Activated gamma-delta T cell treated with Interleukin-2 at 50 U/mL for 16 hours (primary cell): Measurements from ENCODE around the gene SRP68.
"Not testable (repeated sequence)": the region's sequence is repeated elsewhere in the genome, so short reads cannot be mapped to it uniquely, and the experiment has no call there.

Experiments used
- DNase-seq: peaks from one replicate; pipeline ENCODE4 v3.0.0-alpha.2; 2020

The SRP68 gene

DNA sequence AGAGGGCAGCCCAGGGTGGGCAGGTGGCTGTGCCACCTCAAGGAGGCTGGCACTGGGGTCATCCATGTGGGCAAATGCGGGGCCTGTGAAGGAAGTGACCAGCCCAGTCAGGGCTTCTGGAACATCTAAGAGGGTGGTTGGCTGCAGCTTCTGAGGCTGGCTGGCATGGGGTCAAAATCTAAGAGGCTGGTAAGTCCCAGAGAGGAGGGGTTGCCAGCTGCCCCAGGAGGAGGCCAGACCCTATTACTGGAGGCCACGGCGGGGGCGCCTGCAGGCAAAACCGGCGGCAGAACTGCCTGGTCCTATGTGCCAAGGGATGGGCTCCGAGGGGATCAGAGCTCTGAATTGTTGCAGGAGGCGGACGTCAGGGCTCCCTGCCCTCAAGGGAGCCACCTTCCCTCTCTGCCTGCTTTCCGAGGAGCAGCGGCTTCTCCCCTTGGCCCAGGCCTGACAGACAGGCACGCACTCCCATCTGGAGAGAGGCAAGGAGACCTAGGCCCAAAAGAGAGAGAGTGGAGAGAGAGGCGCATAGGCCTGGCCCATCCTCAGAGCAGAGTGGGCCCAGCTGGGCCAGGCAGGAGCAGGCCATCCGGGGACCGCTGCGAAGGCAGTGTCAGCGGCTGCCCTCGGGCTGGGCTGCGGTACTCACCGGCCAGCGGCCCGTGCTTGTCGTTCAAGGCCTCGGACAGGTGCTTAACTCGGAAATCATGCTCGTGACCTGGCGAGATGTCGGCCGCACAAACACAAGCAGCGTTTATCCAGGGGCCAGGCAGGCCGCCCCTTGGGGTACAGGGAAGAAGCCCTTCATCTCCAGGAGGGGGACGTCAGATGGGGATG lies 17.6 kb upstream of the SRP68 start:
- no peak for DNase-seq

DNA sequence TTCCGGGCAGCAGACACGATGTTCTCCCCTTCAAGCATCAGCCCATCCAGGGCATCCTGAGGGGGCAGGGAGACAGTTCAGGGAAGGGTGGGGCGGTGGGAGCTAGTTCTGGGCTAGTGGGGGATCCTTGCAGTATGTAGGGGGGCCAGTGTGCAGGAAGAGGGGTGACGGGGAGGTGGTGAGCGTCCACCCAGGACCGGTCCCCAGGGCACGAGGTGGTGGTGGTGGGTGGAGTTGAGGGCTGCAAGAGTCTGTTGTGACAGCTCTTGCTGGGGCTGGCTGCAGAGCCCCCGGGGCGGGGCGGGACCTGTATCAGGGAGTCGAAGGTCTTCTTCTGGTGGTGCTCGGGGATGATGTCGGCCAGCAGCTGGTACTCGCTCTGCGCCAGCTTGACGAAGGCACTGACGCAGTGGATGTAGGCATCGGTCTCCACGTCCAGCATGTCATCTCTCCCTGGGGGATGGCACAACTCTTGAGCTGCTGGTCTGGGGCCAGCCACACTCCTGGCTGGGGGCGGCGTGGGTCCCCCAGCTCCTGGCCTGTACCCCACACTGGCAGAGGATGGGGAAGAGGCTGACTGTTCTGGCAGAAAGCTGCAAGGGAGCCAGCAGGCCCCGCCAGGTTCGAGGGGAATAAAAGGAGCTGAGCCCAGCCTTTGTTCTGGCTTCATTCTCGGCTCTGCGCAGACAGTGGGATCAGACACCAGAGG lies 16.7 kb upstream of the SRP68 start:
- no peak for DNase-seq

GRCh38 chr17:76088041-76088867 lies 15.9 kb upstream of the SRP68 start:
- DNase-seq: no peak

GRCh38 chr17:76087531-76087930 lies 15.2 kb upstream of the SRP68 start:
- DNase-seq: no peak

DNA sequence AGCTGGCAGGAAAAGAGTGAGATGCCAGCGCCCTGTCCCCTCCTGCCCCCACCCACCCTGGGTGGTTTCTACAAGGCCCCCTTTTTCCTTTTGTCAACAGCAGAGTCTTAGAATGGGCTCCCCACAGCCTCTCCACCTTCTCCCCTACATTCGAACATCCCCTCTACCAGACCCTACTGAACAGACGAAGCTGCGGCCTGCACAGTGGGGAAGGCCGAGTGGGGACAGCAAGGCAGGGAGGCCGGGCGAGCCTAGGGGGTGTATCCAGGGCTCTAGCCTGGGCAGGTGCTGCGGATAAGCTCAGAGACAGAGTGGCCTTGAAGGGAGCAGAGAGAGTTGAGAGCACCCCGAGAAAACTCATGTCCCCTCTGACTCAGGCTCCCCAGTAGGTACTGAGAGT lies 14.1 kb upstream of the SRP68 start:
- DNase-seq: no peak

- no peak for DNase-seq
Measured at GRCh38 chr17:76085731-76086366, 13.5 kb upstream of the SRP68 start.

DNA sequence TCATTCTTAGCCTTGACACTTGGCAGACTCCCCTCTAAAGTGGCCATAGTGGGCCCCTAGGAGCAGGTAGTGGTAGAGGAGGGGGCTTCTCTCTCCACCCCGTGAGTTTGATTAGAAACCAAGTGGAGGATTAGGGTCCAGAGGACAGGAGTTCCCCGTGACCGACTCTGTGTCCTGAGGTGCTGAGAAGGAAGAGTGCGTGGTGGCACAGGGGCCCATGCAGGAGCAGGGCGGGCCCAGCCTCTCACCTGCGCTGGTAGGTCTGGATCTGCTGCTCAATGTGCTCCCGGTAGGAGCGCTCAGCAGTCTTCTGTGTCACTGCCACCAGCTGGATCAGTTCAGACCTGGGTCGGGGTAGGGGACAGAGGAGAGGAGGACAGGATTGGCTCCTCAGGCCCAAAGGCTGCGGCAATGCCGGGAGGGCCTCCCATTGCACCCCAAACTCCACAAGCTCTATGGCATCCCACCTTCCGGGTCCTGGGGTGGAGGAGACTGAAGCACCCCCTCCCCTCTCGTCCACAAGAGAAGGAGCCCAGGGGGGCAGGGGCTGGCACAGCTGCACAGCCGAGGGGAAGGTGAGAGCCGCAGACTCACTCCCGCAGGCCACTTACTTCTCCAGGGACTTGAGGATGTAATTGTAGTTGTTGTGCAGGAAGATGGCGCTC lies 12.9 kb upstream of the SRP68 start:
- no peak for DNase-seq

- no peak for DNase-seq
Measured at GRCh38 chr17:76083536-76084182, 11.3 kb upstream of the SRP68 start.

- DNase-seq: no peak
Measured at GRCh38 chr17:76082326-76083251, 10.3 kb upstream of the SRP68 start.

DNA sequence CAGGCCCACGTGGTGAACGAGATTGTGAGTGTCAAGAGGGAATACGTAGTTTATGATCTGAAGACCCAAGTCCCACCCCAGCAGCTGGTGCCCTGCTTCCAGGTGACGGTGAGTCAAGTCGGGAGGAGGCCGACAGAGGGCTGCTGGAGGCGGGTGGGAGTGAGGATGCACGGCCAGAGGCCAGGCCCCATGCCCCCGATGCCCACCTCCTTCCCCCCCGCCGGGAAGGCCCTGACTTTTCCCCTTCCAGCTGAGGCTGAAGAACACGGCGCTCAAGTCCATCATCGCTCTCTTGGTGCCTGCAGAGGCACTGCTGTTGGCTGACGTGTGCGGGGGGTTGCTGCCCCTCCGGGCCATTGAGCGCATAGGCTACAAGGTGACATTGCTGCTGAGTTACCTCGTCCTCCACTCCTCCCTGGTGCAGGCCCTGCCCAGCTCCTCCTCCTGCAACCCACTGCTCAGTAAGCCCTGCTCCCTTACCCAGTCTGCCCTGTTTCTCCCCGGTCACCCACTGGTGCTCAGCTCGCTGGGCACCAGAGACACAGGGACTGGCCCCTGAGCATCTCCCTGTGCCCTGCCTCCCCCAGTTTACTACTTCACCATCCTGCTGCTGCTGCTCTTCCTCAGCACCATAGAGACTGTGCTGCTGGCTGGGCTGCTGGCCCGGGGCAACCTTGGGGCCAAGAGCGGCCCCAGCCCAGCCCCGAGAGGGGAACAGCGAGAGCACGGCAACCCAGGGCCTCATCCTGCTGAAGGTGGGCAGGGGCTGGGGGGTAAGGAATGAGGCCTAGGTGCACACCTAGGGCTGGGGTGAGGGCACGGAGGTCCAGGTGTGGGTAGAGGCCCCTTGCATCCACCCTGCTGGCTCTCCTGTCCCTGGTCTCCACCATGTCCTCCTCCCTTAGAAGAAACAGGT lies 9.2 kb upstream of the SRP68 start:
- DNase-seq: no peak

- DNase-seq: no peak
Measured at GRCh38 chr17:76080768-76081287, 8.5 kb upstream of the SRP68 start.

GRCh38 chr17:76079956-76080767 lies 7.8 kb upstream of the SRP68 start:
- no peak for DNase-seq

DNA sequence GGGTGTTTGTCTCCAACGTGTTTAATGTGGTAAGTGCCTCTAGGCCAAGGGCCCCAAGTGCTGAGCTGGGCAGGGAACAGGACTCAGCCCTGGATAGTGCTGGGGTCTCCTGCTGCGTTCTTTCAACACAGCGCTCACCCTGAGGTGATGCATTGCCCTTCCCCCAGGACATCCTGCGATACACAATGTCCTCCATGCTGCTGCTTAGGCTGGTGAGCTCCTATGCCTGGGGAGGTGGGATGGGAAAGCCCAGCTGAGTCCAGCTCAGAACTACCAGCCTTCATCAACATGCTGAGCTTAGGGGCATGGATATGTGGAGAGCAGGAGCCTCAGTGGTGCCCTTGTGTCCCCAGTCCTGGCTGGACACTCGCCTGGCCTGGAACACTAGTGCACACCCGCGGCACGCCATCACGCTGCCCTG lies 7.2 kb upstream of the SRP68 start:
- DNase-seq: no peak

GRCh38 chr17:76078860-76079534 lies 6.7 kb upstream of the SRP68 start, which contains the start of gene ZACN:
Gene ZACN (plus strand): TSS chr17:76079182. CDS start chr17:76079265, 83 bp downstream.
- DNase-seq: no peak

DNA sequence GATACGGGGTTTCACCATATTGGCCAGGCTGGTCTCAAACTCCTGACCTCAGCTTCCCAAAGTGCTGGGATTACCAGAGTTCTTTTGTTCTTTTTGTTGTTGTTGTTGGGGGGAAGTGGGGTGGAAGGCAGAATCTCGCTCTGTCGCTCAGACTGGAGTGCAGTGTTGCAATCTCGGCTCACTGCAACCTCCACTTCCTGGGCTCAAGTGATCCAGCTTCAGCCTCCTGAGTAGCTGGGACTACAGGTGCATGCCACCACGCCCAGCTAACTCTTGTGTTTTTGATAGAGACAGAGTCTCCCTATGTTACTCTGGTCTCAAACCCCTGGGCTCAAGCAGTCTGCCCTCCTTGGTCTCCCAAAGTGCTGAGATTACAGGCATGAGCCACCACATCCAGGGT lies 6.1 kb upstream of the SRP68 start:
- not testable (repeated sequence) for DNase-seq

DNA sequence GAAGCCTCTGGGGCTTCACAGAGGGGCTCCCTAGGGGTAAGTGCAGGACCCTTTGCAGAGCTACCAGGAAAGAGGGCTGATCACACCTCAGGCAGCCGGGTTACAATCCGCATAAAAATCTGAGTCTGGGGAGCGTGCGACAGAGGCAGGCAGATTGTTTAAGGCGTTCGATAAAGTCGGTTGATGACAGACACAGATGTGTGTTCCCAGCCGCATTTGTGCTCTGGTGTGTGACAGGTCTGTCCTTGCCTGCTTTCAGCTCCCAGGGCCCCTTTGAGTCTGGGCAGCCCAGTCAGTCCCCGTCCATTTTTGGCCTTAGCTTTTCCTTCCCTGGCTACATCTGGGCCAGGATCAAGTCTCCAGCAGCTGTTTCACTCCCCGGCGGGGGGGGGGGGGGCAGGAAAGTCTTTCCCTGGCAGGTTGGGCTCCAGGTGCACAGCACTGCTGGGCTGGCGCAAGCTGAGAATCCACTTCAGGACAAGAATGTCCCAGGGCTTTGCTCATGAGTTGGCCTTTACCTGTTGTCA lies 5.3 kb upstream of the SRP68 start:
- DNase-seq: no peak
